ENCODE results near the gene NCKAP5.

GRCh38 chr2:133345638-133346037, 222.6 kb downstream of the NCKAP5 start:
- TF ChIP-seq NFIC (IDR thresholded peaks at IDR 0.05) (no peak), RAD21 (CRISPR knock-in tag; conservative IDR thresholded peaks at IDR 0.05 in 1 of 2, IDR thresholded peaks at IDR 0.05 in 1 of 2) (no peak), CHD2 (IDR thresholded peaks at IDR 0.05; ENCODE audit: low read depth, low read length) (no peak), ZNF436 (CRISPR knock-in tag; IDR thresholded peaks at IDR 0.05) (no peak)

Data from K562 (cell line).